ENCODE measurements around the gene TBC1D20. TPM values are rescaled to one million over a fixed set of nuclear protein-coding genes. Genes with fewer than 3 reads are reported as not detected.

The TBC1D20 gene
- total RNA-seq, 3 donors from 2014 or later (not counting 1 experiment from before 2014, with no cell fraction given): 32.5 to 47.6 (median 44.2) TPM

DNA sequence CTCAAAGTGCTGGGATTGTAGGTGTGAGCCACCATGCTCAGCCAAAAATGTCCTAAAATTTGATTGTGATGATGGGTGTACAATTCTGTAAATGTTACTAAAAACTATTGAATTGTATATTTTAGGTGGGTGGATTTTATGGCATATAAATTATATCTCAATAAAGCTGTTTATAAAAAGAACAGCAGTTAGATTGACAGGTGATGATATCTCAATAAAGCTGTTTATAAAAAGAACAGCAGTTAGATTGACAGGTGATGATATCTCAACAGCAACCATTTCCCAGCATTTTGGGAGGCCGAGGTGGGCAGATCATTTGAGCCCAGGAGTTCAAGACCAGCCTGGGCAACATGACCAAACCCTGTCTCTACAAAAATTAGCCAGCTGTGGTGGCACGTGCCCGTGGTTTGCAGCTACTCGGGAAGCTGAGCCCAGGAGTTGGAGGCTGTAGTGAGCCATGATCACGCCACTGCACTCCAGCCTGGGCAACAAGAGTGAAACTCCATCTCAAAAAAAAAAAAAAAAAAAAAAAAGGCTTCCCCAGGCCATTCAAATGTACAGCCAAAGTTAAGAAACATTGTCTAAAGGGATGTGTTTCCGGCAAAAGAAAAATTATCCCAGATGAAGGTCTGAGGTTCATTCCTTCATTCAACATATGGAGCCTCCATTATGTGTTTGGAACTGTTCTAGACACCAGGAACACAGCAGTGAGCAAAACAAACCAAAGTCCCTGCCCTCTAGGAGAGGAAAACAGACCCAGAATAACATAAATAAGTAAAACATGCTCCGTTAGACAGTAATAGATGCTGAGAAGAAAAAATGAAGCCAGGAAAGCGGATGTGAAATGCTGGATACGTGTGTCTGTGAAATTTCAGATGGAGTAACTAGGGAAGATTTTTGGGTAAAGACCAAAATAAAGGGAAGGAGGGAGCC is 55.9 kb downstream of the TBC1D20 start:
- no peak for DNase-seq
- Histone ChIP-seq H3K9me3 (ENCODE audit: control insufficient read depth, insufficient read depth, low read length) (no peaks in the 10 kb centered on the region), H3K4me3 (ENCODE audit: low read length) (no peak overlapping the region), H3K27ac (ENCODE audit: low read length) (no peak overlapping the region), H3K4me1 (ENCODE audit: control insufficient read depth, insufficient read depth, low read length) (peaks cover 28% of the 10 kb centered on the region), H3K27me3 (ENCODE audit: control insufficient read depth, insufficient read depth, low read length) (no peaks in the 10 kb centered on the region), H3K36me3 (ENCODE audit: control insufficient read depth, insufficient read depth, low read length) (peaks cover 12% of the 10 kb centered on the region)
- Mint-ChIP-seq H3K9me3 (no peaks in the 10 kb centered on the region), H3K4me1 (peaks cover 30 to 36% of the 10 kb centered on the region in 2 donors), H3K36me3 (no peaks in the 10 kb centered on the region), H3K27ac (peak overlapping the region; percentile 85 to 90), H3K4me3 (peak overlapping the region; percentile 88), H3K27me3 (ENCODE audit: low read depth in 2 of 2) (no peaks in the 10 kb centered on the region)
- intact Hi-C loops (cut with micrococcal nuclease): loop anchor here (1.0 to 10.0 kb wide), 3 partner anchors 52 to 73 kb away; partner anchors contain the start of gene TBC1D20
- WGBS (ENCODE audit: insufficient coverage): 91% methylated on average over 9 of the region's 9 CpGs
- TF ChIP-seq, protein P1, sequence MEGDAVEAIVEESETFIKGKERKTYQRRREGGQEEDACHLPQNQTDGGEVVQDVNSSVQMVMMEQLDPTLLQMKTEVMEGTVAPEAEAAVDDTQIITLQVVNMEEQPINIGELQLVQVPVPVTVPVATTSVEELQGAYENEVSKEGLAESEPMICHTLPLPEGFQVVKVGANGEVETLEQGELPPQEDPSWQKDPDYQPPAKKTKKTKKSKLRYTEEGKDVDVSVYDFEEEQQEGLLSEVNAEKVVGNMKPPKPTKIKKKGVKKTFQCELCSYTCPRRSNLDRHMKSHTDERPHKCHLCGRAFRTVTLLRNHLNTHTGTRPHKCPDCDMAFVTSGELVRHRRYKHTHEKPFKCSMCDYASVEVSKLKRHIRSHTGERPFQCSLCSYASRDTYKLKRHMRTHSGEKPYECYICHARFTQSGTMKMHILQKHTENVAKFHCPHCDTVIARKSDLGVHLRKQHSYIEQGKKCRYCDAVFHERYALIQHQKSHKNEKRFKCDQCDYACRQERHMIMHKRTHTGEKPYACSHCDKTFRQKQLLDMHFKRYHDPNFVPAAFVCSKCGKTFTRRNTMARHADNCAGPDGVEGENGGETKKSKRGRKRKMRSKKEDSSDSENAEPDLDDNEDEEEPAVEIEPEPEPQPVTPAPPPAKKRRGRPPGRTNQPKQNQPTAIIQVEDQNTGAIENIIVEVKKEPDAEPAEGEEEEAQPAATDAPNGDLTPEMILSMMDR (IDR thresholded peaks at IDR 0.05): no peak
- no peak for ATAC-seq

DNA sequence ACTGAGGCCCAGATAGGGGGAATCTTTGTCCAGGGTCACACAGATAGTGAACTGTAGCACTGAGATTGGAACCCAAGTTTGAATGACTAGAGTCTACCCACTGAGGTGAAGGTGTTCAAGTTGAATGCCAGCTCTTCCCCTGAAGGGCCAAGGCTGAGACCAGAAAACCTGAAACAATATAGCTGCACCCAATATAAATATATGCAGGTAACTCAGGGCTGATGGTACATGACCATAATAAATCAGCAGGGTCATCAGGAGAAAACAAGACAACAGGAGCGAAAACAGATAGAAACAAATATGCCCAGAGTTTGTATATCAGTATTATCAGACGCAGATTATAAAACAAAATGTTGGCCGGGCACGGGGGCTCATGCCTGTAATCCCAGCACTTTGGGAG is 58.2 kb downstream of the TBC1D20 start:
- Histone ChIP-seq H3K36me3 (ENCODE audit: control insufficient read depth, insufficient read depth, low read length) (no peaks in the 10 kb centered on the region), H3K27ac (ENCODE audit: low read length) (no peak overlapping the region), H3K4me1 (ENCODE audit: control insufficient read depth, insufficient read depth, low read length) (peaks cover 14% of the 10 kb centered on the region), H3K27me3 (ENCODE audit: control insufficient read depth, insufficient read depth, low read length) (no peaks in the 10 kb centered on the region), H3K4me3 (ENCODE audit: low read length) (no peak overlapping the region), H3K9me3 (ENCODE audit: control insufficient read depth, insufficient read depth, low read length) (no peaks in the 10 kb centered on the region)
- Mint-ChIP-seq H3K9me3 (no peaks in the 10 kb centered on the region), H3K27me3 (ENCODE audit: low read depth in 2 of 2) (no peaks in the 10 kb centered on the region), H3K36me3 (no peaks in the 10 kb centered on the region), H3K4me1 (peaks cover 16 to 19% of the 10 kb centered on the region in 2 donors), H3K27ac (no peak overlapping the region), H3K4me3 (no peak overlapping the region)
- TF ChIP-seq, protein P1 (IDR thresholded peaks at IDR 0.05): no peak
- WGBS (ENCODE audit: insufficient coverage): 96% methylated on average over 4 of the region's 4 CpGs
- intact Hi-C loops (cut with micrococcal nuclease): loop anchor here (10.0 kb wide), 1 partner anchor 49 kb away; no protein-coding TSS in a partner anchor
- DNase-seq (no peak), ATAC-seq (no peak)

DNA sequence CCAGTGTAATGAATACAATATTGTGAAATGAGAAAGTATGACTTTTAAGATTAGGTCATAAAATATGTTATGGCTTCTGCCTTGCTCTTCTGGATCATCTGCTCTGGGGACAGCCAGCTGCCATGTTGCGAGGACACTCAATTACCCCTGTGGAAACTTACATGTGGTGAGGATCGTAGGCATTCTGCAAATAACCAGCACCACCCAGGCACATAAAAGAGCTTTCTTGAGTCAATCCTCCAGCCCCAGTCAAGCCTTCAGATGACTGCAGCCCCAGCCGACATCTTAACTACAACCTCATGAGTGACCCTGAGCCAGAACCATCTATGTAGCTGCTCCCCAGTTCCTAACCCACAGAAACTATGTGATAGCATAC is 58.8 kb downstream of the TBC1D20 start:
- Histone ChIP-seq H3K36me3 (ENCODE audit: control insufficient read depth, insufficient read depth, low read length) (no peaks in the 10 kb centered on the region), H3K27me3 (ENCODE audit: control insufficient read depth, insufficient read depth, low read length) (no peaks in the 10 kb centered on the region), H3K9me3 (ENCODE audit: control insufficient read depth, insufficient read depth, low read length) (no peaks in the 10 kb centered on the region), H3K4me1 (ENCODE audit: control insufficient read depth, insufficient read depth, low read length) (peaks cover 10% of the 10 kb centered on the region), H3K4me3 (ENCODE audit: low read length) (no peak overlapping the region), H3K27ac (ENCODE audit: low read length) (no peak overlapping the region)
- no peak for ATAC-seq
- no peak for DNase-seq
- no peaks in the 10 kb centered on the region for H3K27me3 Mint-ChIP-seq (ENCODE audit: low read depth in 2 of 2)
- H3K9me3 Mint-ChIP-seq: no peaks in the 10 kb centered on the region
- intact Hi-C loops (cut with micrococcal nuclease): loop anchor here (10.0 kb wide), 1 partner anchor 49 kb away; no protein-coding TSS in a partner anchor
- 97% methylated on average over 3 of the region's 3 CpGs for WGBS (ENCODE audit: insufficient coverage)
- H3K4me3 Mint-ChIP-seq: no peak overlapping the region
- no peak overlapping the region for H3K27ac Mint-ChIP-seq
- peaks cover 10 to 16% of the 10 kb centered on the region in 2 donors for H3K4me1 Mint-ChIP-seq
- TF ChIP-seq, protein P1 (IDR thresholded peaks at IDR 0.05): no peak
- no peaks in the 10 kb centered on the region for H3K36me3 Mint-ChIP-seq

Measured in natural killer cell (primary cell).